HepG2 (cell line): Measurements from ENCODE around the gene BORCS5. TPM values are rescaled to one million over a fixed set of nuclear protein-coding genes. Genes with fewer than 3 reads are reported as not detected.
A peak's percentile ranks its signal among the peaks of the same experiment; 100 is the strongest.
"Not testable (repeated sequence)": the region's sequence is repeated elsewhere in the genome, so short reads cannot be mapped to it uniquely, and the experiment has no call there.

Source experiments
- ATAC-seq: fragments of 200-7000 bp; cut with Tn5 transposase; 3 replicates; pipeline ENCODE4 v1.9.1; 2020; ENCODE audit warnings: mild to moderate bottlenecking, moderate library complexity
- BruUV-seq: library from RNA; stranded (reverse); fragments of 400-500 nt; replicated peaks from 2 replicates; lab custom pipeline; 2021; lab: Mats Ljungman, UMichigan
- CTCF ChIA-PET: fragments of 300-600 bp; formaldehyde crosslinking; extraction: SDS; loops from one replicate; lab custom pipeline; 2021; ENCODE audit warnings: low total read pairs, inconsistent platforms, low intra/inter-chr PET ratio; lab: Yijun Ruan, JAX
- POLR2A ChIA-PET: fragments of 350-600 bp; sonication (Branson Sonifier 250); formaldehyde crosslinking; loops from one replicate; lab custom pipeline; 2020; ENCODE audit warnings: antibody characterized with exemption, inconsistent platforms; lab: Yijun Ruan, JAX
- DNase-seq: peaks from one replicate; pipeline ENCODE4 v3.0.0-alpha.2; 2015; ENCODE audit warnings: low spot score
- FAIRE-seq: peaks from 3 replicates; lab custom pipeline; 2011; peaks lifted over from hg19 to GRCh38; lab: Jason Lieb, UNC
- H2AFZ ChIP-seq: one replicate; pipeline ENCODE4 v1.6.1; 2011; ENCODE audit warnings: low read length, inconsistent platforms
- H3K27ac ChIP-seq: fragments of 300-600 bp; 3 replicates; pipeline ENCODE4 v1.8.0; 2011; ENCODE audit warnings: mixed run types, mild to moderate bottlenecking, mixed read lengths, low read length, inconsistent platforms; ENCODE audit not compliant: insufficient read depth; ENCODE audit errors: extremely low read length
- H3K27me3 ChIP-seq, 2 experiments: fragments of 200-600 bp in 1 of 2; 2 replicates in 1 of 2; 3 replicates in 1 of 2; pipeline versions ENCODE4 v1.6.0 to v1.8.0; 2011; ENCODE audit warnings: low read length in 2 of 2, mild to moderate bottlenecking in 2 of 2, moderate library complexity in 2 of 2, inconsistent platforms in 1 of 2; ENCODE audit not compliant: insufficient read depth in 2 of 2, control insufficient read depth in 1 of 2
- H3K36me3 ChIP-seq, 2 experiments: fragments of 200-600 bp in 1 of 2; replicated peaks in 1 of 2; 2 replicates in 1 of 2; 3 replicates in 1 of 2; pipeline versions ENCODE4 v1.5.1 to v1.8.0; 2011; ENCODE audit warnings: low read length in 2 of 2, inconsistent platforms in 1 of 2; ENCODE audit not compliant: insufficient read depth in 2 of 2, control insufficient read depth in 1 of 2
- H3K4me1 ChIP-seq: 2 replicates; pipeline ENCODE4 v1.5.1; 2012; ENCODE audit warnings: low read length, inconsistent platforms; ENCODE audit not compliant: insufficient read depth
- H3K4me2 ChIP-seq: 2 replicates; pipeline ENCODE4 v1.6.0; 2011; ENCODE audit warnings: low read depth, low read length, inconsistent platforms
- H3K4me3 ChIP-seq, 3 experiments: fragments of 200-600 bp in 1 of 3; sonication (generic), shearing (Covaris generic) in 1 of 3; replicated peaks in 1 of 3; 2 replicates each; pipeline ENCODE4 v1.5.1; 2011 to 2016; ENCODE audit warnings: low read length in 3 of 3, inconsistent platforms in 2 of 3, low read depth in 2 of 3, mild to moderate bottlenecking in 2 of 3, control low read depth in 1 of 3, mixed read lengths in 1 of 3; ENCODE audit not compliant: insufficient read depth in 1 of 3
- H3K79me2 ChIP-seq: one replicate; pipeline ENCODE4 v1.6.1; 2011; ENCODE audit warnings: low read length, inconsistent platforms; ENCODE audit not compliant: insufficient read depth
- H3K9ac ChIP-seq: 2 replicates; pipeline ENCODE4 v1.6.0; 2011; ENCODE audit warnings: mild to moderate bottlenecking, low read depth, low read length, inconsistent platforms; ENCODE audit not compliant: insufficient read depth
- H3K9me3 ChIP-seq: 2 replicates; pipeline ENCODE4 v1.5.1; 2012; ENCODE audit warnings: mild to moderate bottlenecking, low read length
- H4K20me1 ChIP-seq: 2 replicates; pipeline ENCODE4 v1.6.0; 2011; ENCODE audit warnings: inconsistent platforms, mild to moderate bottlenecking, low read length, moderate library complexity; ENCODE audit not compliant: insufficient read depth
- ZFP1 ChIP-seq: IDR thresholded peaks from 2 replicates; pipeline ENCODE4 v1.6.1; 2016
- ZFP41 ChIP-seq: sonication (generic); formaldehyde crosslinking; IDR thresholded peaks from 2 replicates; pipeline ENCODE4 v1.4.0; 2020; ENCODE audit warnings: mild to moderate bottlenecking, missing genetic modification reagents, borderline replicate concordance
- WGBS: methylation state at CpG from one replicate; pipeline ENCODE4 v1.1.6; 2017; ENCODE audit warnings: low lambda C conversion rate; 5-methylcytosine and 5-hydroxymethylcytosine counted together
- in situ Hi-C: cut with HindIII; loops from 2 replicates; pipeline ENCODE4 v1.10.0; 2017; ENCODE audit warnings: low pct_unique_long_range_greater_than_20kb; ENCODE audit not compliant: extremely low pct_ligation_motif_present
- intact Hi-C: fragments of 100-400 bp; cut with micrococcal nuclease; formaldehyde crosslinking; loops from one replicate; pipeline ENCODE4 v1.10.0; 2022; ENCODE audit not compliant: unreplicated experiment
- polyA plus RNA-seq, 8 experiments: library from polyadenylated mRNA; depleted of rRNA in 3 of 8; stranded (reverse) in 7 of 8; unstranded in 1 of 8; fragments of >200 nt; fragmentation: Illumina TruSeq in 4 of 8; extraction: Trizol in 4 of 8; gene quantifications; 2 replicates each; pipeline versions ENCODE4 v1.2.1 to v1.2.3, GENCODE V29; 2011 to 2016; ENCODE audit warnings: low read depth in 4 of 8, missing spikeins in 1 of 8, mixed read lengths in 1 of 8; ENCODE audit not compliant: insufficient read depth in 1 of 8
- total RNA-seq, 5 experiments: library from RNA; depleted of rRNA; stranded (reverse); fragments of >200 nt; fragmentation: Illumina TruSeq; extraction: Trizol; gene quantifications; 2 replicates each; pipeline ENCODE4 v1.2.3, GENCODE V29; 2016; ENCODE audit warnings: low read depth in 1 of 5
- TF ChIP-seq, protein P1 (sequence below): sonication (generic); formaldehyde crosslinking; IDR thresholded peaks from 2 replicates; pipeline ENCODE4 v1.5.0; 2020; ENCODE audit warnings: mild to moderate bottlenecking, missing genetic modification reagents

BORCS5 gene
- total and polyA plus RNA-seq, 2 of the 13 experiments (the other 11 are each of a cell fraction or from before 2014, with no cell fraction given): 3.9 to 4.7 TPM

DNA sequence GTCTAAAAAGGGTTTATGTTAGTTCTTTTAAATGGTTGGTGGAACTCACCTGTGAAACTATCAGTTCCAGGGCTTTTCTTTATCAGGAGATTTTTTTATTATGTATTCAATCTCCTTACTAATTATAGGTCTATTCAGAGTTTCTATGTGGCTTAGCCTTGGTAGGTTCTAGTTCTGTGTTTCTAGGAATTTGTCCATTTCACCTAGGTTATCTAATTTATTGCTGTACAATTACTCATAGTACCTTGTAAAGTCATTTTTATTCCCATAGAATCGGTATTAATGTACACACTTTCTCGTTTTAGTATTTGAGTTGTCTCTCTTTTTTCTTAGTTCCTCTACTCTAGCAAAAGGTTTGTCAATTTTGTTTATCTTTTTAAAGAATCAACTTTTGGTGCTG, 59.0 kb downstream of the BORCS5 start (continued):
- TF ChIP-seq ZFP41: no peak
- TF ChIP-seq, all 625 proteins: peak for 0

DNA sequence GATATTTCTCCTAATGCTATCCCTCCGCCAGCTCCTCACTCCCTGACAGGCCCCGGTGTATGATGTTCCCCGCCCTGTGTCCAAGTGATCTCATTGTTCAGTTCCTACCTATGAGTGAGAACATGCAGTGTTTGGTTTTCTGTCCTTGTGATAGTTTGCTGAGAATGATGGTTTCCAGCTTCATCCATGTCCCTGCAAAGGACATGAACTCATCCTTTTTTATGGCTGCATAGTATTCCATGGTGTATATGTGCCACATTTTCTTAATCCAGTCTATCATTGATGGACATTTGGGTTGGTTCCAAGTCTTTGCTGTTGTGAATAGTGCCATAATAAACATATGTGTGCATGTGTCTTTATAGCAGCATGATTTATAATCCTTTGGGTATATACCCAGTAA, 62.3 kb downstream of the BORCS5 start:
- CTCF ChIA-PET, H3K27ac ChIP-seq, FAIRE-seq, H2AFZ ChIP-seq, BruUV-seq, H3K27me3 ChIP-seq, POLR2A ChIA-PET, H3K36me3 ChIP-seq, H3K79me2 ChIP-seq, H3K9ac ChIP-seq, H3K4me2 ChIP-seq, H4K20me1 ChIP-seq, ATAC-seq, H3K4me3 ChIP-seq, DNase-seq, in situ Hi-C loops, intact Hi-C loops: not testable (repeated sequence)
- Histone ChIP-seq H3K4me1 (peaks cover 20% of the 10 kb centered on the region; the same call in 1 of the 2 replicates), H3K9me3 (peaks cover 12% of the 10 kb centered on the region; the same call in 1 of the 2 replicates)
- 100% methylated on average over 3 of the region's 3 CpGs for WGBS

DNA sequence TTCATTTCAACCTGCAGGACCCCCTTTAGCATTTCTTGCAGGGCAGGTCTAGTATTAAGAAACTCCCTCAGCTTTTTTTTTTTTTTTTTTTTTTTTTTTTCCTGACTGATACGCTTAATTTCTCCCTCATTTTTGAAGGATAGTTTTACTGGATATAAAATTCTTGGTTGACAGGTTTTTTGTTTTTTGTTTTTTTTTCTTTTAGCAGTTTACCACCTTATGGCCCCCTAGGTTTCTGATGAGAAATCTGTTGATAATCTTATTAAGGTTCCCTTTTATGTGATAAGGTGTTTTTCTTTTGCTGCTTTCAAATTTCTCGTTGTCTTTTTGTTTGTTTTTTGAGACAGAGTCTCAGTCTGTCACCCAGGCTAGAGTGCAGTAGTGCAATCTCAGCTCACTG, 66.5 kb downstream of the BORCS5 start:
- Histone ChIP-seq H3K4me3 (no peak overlapping the region), H3K79me2 (peaks cover 2% of the 10 kb centered on the region), H3K27me3 (no peaks in the 10 kb centered on the region), H4K20me1 (no peaks in the 10 kb centered on the region), H3K4me2 (no peak overlapping the region), H3K36me3 (no peaks in the 10 kb centered on the region), H3K4me1 (peaks cover 27% of the 10 kb centered on the region), H2AFZ (no peak overlapping the region), H3K9me3 (peaks cover 12% of the 10 kb centered on the region; the same call in 1 of the 2 replicates), H3K27ac (no peak overlapping the region), H3K9ac (no peak overlapping the region)
- POLR2A ChIA-PET: no interaction called here
- ATAC-seq: no peak
- FAIRE-seq: no peak
- DNase-seq: no peak
- no TSS peak for BruUV-seq
- intact Hi-C loops: no loop called here
- in situ Hi-C loops: no loop called here
- CTCF ChIA-PET: no interaction called here
- TF ChIP-seq, protein P1, sequence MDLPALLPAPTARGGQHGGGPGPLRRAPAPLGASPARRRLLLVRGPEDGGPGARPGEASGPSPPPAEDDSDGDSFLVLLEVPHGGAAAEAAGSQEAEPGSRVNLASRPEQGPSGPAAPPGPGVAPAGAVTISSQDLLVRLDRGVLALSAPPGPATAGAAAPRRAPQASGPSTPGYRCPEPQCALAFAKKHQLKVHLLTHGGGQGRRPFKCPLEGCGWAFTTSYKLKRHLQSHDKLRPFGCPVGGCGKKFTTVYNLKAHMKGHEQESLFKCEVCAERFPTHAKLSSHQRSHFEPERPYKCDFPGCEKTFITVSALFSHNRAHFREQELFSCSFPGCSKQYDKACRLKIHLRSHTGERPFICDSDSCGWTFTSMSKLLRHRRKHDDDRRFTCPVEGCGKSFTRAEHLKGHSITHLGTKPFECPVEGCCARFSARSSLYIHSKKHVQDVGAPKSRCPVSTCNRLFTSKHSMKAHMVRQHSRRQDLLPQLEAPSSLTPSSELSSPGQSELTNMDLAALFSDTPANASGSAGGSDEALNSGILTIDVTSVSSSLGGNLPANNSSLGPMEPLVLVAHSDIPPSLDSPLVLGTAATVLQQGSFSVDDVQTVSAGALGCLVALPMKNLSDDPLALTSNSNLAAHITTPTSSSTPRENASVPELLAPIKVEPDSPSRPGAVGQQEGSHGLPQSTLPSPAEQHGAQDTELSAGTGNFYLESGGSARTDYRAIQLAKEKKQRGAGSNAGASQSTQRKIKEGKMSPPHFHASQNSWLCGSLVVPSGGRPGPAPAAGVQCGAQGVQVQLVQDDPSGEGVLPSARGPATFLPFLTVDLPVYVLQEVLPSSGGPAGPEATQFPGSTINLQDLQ (CRISPR knock-in tag): no peak
- TF ChIP-seq ZFP1 (CRISPR knock-in tag): peak; percentile 44; the same call in 1 of the 2 replicates
- WGBS: 99% methylated on average over 2 of the region's 2 CpGs
